CD14-positive monocyte (primary cell): ENCODE results near the gene OR2D3. TPM values are rescaled to one million over a fixed set of nuclear protein-coding genes. Genes with fewer than 3 reads are reported as not detected.
"Not testable (repeated sequence)": the region's sequence is repeated elsewhere in the genome, so short reads cannot be mapped to it uniquely, and the experiment has no call there.

Source experiments
- DNase-seq, 3 donors: peaks; one replicate each; pipeline ENCODE4 v3.0.0-alpha.2; 2011 to 2022
- H2AFZ ChIP-seq: 2 replicates; pipeline ENCODE4 v1.6.0; 2012; ENCODE audit warnings: mild to moderate bottlenecking, low read depth, low read length, inconsistent platforms; ENCODE audit not compliant: insufficient read depth, poor library complexity, severe bottlenecking
- H3K27ac ChIP-seq, 2 donors: 1 replicate in 1 of 2; 2 replicates in 1 of 2; pipeline ENCODE4 v1.5.1; 2012 to 2013; ENCODE audit warnings: low read length in 2 of 2, control low read depth in 1 of 2, inconsistent platforms in 1 of 2, low read depth in 1 of 2, mild to moderate bottlenecking in 1 of 2
- H3K27me3 ChIP-seq, 2 donors: one replicate each; pipeline versions ENCODE4 v1.6.0 to v1.6.1; 2011 to 2013; ENCODE audit warnings: low read length in 2 of 2; ENCODE audit not compliant: control insufficient read depth in 2 of 2, insufficient read depth in 2 of 2
- H3K36me3 ChIP-seq, 2 donors: replicated peaks in 1 of 2; 1 replicate in 1 of 2; 2 replicates in 1 of 2; pipeline versions ENCODE4 v1.5.1 to v1.6.1; 2012 to 2013; ENCODE audit warnings: low read length in 2 of 2, control low read depth in 1 of 2, inconsistent platforms in 1 of 2, mild to moderate bottlenecking in 1 of 2; ENCODE audit not compliant: insufficient read depth in 2 of 2, control insufficient read depth in 1 of 2
- H3K4me1 ChIP-seq, 2 donors: 1 replicate in 1 of 2; 2 replicates in 1 of 2; pipeline versions ENCODE4 v1.5.1 to v1.6.1; 2012 to 2013; ENCODE audit warnings: low read length in 2 of 2, control low read depth in 1 of 2, inconsistent platforms in 1 of 2, mild to moderate bottlenecking in 1 of 2, moderate library complexity in 1 of 2; ENCODE audit not compliant: insufficient read depth in 2 of 2, control insufficient read depth in 1 of 2
- H3K4me2 ChIP-seq: replicated peaks from 2 replicates; pipeline ENCODE3; 2012; ENCODE audit warnings: low read length, moderate library complexity, mild to moderate bottlenecking; ENCODE audit not compliant: poor library complexity, severe bottlenecking; ENCODE audit errors: extremely low read depth
- H3K4me3 ChIP-seq, 3 experiments: fragments of 200-600 bp in 1 of 3; sonication (generic) in 1 of 3; replicated peaks in 1 of 3; 1 replicate in 2 of 3; 2 replicates in 1 of 3; pipeline ENCODE4 v1.5.1; 2011 to 2013; ENCODE audit warnings: low read length in 3 of 3, mild to moderate bottlenecking in 3 of 3, control low read depth in 2 of 3, low read depth in 2 of 3, inconsistent platforms in 1 of 3, moderate library complexity in 1 of 3
- H3K79me2 ChIP-seq: 2 replicates; pipeline ENCODE4 v1.6.0; 2012; ENCODE audit warnings: mild to moderate bottlenecking, control low read depth, inconsistent platforms, low read length, moderate library complexity; ENCODE audit not compliant: insufficient read depth
- H3K9ac ChIP-seq: 2 replicates; pipeline ENCODE4 v1.6.0; 2017; ENCODE audit warnings: low read length, mild to moderate bottlenecking; ENCODE audit not compliant: insufficient read depth, poor library complexity, severe bottlenecking
- H3K9me3 ChIP-seq, 2 donors: replicated peaks in 1 of 2; 1 replicate in 1 of 2; 2 replicates in 1 of 2; pipeline versions ENCODE4 v1.5.1 to v1.6.1; 2012 to 2013; ENCODE audit warnings: low read length in 2 of 2, control low read depth in 1 of 2; ENCODE audit not compliant: control insufficient read depth in 1 of 2, insufficient read depth in 1 of 2
- H4K20me1 ChIP-seq: 2 replicates; pipeline ENCODE4 v1.6.0; 2012; ENCODE audit warnings: mild to moderate bottlenecking, low read length, control low read depth, moderate library complexity; ENCODE audit not compliant: insufficient read depth
- H3K27ac Mint-ChIP-seq, 7 donors: one replicate each; pipeline ENCODE4 v1.8.0; 2020; ENCODE audit warnings: mild to moderate bottlenecking in 7 of 7, mixed read lengths in 7 of 7, moderate library complexity in 6 of 7, inconsistent platforms in 2 of 7
- H3K27me3 Mint-ChIP-seq, 3 donors: one replicate each; pipeline ENCODE4 v1.8.0; 2021 to 2022; ENCODE audit warnings: low read depth in 3 of 3, mild to moderate bottlenecking in 3 of 3, mixed read lengths in 3 of 3, moderate library complexity in 3 of 3, inconsistent platforms in 1 of 3
- H3K36me3 Mint-ChIP-seq, 2 donors: one replicate each; pipeline ENCODE4 v1.8.0; 2020; ENCODE audit warnings: mixed read lengths in 2 of 2, inconsistent platforms in 1 of 2, mild to moderate bottlenecking in 1 of 2
- H3K4me1 Mint-ChIP-seq: one replicate; pipeline ENCODE4 v1.8.0; 2020; ENCODE audit warnings: mild to moderate bottlenecking, mixed read lengths
- H3K4me3 Mint-ChIP-seq, 2 donors: one replicate each; pipeline ENCODE4 v1.8.0; 2020; ENCODE audit warnings: mild to moderate bottlenecking in 2 of 2, mixed read lengths in 2 of 2, moderate library complexity in 1 of 2
- H3K9me3 Mint-ChIP-seq, 7 donors: one replicate each; pipeline ENCODE4 v1.8.0; 2020 to 2022; ENCODE audit warnings: mixed read lengths in 7 of 7, mild to moderate bottlenecking in 6 of 7, moderate library complexity in 6 of 7, inconsistent platforms in 2 of 7
- WGBS: methylation state at CpG from one replicate; pipeline ENCODE4 v1.1.5; 2013; ENCODE audit warnings: missing lambda C conversion rate; ENCODE audit not compliant: insufficient coverage; 5-methylcytosine and 5-hydroxymethylcytosine counted together
- intact Hi-C, 2 donors: fragments of 100-400 bp; cut with micrococcal nuclease; formaldehyde crosslinking; loops; one replicate each; pipeline versions ENCODE4 v1.15.0 to v1.15.1; 2023
- polyA plus RNA-seq, 3 donors: library from polyadenylated mRNA; depleted of rRNA in 1 of 3; unstranded in 2 of 3; stranded (reverse) in 1 of 3; fragments of 300-500 nt in 2 of 3; fragments of >200 nt in 1 of 3; fragmentation: Illumina TruSeq in 2 of 3; gene quantifications; 1 replicate in 2 of 3; 2 replicates in 1 of 3; pipeline ENCODE4 v1.2.3, GENCODE V29; 2012 to 2021
- TF ChIP-seq, protein P1 (sequence below): fragments of 200-600 bp; IDR thresholded peaks from one replicate; pipeline ENCODE4 v1.8.0; 2022; ENCODE audit warnings: antibody characterized with exemption, mild to moderate bottlenecking

OR2D3 gene
- polyA plus RNA-seq, 3 donors = not detected

DNA sequence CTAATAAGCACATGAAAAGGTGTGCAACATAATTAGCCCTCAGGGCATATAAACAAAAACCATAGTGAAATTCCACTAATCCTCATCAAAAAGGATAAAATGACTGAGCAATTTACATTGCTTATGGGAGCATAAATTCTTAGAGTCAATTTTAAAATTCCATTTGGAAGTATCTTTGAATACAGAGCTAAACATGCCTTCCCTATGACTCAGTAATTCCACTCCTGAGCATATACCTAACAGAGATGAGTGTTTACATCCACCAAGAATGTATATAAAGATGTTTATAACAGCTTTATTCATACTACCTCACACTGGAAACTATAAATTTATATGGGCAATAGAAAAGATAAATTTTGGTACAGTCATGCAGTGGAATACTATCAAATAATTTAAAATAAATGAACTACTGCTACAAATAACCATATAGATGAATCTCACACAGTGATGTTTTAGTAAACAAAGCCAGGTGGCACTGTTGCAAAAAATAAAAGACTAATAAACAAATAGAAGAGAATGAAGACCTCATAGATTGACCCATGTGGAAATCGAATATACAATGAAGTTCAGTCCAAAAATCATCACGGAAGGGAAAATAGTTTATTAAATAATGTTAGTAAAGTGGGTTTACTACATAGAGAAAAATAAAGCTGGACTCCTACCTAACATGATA lies 20.3 kb upstream of the OR2D3 start:
- no peaks in the 10 kb centered on the region for H3K4me1 ChIP-seq
- H4K20me1 ChIP-seq = no peaks in the 10 kb centered on the region
- peaks cover 0 to 6% of the 10 kb centered on the region in 2 donors for H3K9me3 ChIP-seq
- no peak overlapping the region for H3K4me3 ChIP-seq
- no CpG with 5 or more reads among the region's 2 CpGs for WGBS
- intact Hi-C loops = no loop called here
- H3K36me3 Mint-ChIP-seq = no peaks in the 10 kb centered on the region
- H3K4me1 Mint-ChIP-seq = no peaks in the 10 kb centered on the region
- no peak overlapping the region for H3K27ac Mint-ChIP-seq
- no peak overlapping the region for H3K27ac ChIP-seq
- TF ChIP-seq, protein P1, sequence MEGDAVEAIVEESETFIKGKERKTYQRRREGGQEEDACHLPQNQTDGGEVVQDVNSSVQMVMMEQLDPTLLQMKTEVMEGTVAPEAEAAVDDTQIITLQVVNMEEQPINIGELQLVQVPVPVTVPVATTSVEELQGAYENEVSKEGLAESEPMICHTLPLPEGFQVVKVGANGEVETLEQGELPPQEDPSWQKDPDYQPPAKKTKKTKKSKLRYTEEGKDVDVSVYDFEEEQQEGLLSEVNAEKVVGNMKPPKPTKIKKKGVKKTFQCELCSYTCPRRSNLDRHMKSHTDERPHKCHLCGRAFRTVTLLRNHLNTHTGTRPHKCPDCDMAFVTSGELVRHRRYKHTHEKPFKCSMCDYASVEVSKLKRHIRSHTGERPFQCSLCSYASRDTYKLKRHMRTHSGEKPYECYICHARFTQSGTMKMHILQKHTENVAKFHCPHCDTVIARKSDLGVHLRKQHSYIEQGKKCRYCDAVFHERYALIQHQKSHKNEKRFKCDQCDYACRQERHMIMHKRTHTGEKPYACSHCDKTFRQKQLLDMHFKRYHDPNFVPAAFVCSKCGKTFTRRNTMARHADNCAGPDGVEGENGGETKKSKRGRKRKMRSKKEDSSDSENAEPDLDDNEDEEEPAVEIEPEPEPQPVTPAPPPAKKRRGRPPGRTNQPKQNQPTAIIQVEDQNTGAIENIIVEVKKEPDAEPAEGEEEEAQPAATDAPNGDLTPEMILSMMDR = no peak
- DNase-seq = no peak
- no peaks in the 10 kb centered on the region for H3K27me3 ChIP-seq
- peaks cover 0 to 1% (median 0%) of the 10 kb centered on the region in 3 donors for H3K27me3 Mint-ChIP-seq
- peaks cover 2 to 9% (median 3%) of the 10 kb centered on the region in 7 donors for H3K9me3 Mint-ChIP-seq
- no peak overlapping the region for H2AFZ ChIP-seq
- H3K79me2 ChIP-seq = no peaks in the 10 kb centered on the region
- no peak overlapping the region for H3K9ac ChIP-seq
- no peaks in the 10 kb centered on the region for H3K36me3 ChIP-seq
- no peak overlapping the region for H3K4me3 Mint-ChIP-seq
- H3K4me2 ChIP-seq = no peak overlapping the region

DNA sequence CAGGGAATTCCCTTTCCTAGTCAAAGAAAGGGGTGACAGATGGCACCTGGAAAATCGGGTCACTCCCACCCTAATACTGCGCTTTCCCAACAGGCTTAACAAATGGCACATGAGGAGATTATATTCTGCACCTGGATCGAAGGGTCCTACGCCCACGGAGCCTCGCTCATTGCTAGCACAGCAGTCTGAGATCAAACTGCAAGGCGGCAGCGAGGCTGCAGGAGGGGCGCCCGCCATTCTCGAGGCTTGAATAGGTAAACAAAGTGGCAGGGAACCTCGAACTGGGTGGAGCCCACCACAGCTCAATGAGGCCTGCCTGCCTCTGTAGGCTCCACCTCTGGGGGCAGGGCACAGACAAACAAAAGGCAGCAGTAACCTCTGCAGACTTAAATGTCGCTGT lies 16.0 kb upstream of the OR2D3 start:
- H3K9me3 ChIP-seq, H3K4me3 ChIP-seq, H3K9ac ChIP-seq, H2AFZ ChIP-seq, H4K20me1 ChIP-seq, H3K4me1 ChIP-seq, H3K27ac ChIP-seq, H3K27ac Mint-ChIP-seq, H3K4me3 Mint-ChIP-seq, H3K27me3 ChIP-seq, H3K36me3 Mint-ChIP-seq, H3K79me2 ChIP-seq, intact Hi-C loops, H3K4me2 ChIP-seq, H3K27me3 Mint-ChIP-seq, H3K4me1 Mint-ChIP-seq, DNase-seq, H3K36me3 ChIP-seq: not testable (repeated sequence)
- peaks cover 2 to 11% (median 6%) of the 10 kb centered on the region in 7 donors for H3K9me3 Mint-ChIP-seq
- WGBS = 85% methylated on average over 9 of the region's 13 CpGs
